ENCODE data around the gene USP32.

DNA sequence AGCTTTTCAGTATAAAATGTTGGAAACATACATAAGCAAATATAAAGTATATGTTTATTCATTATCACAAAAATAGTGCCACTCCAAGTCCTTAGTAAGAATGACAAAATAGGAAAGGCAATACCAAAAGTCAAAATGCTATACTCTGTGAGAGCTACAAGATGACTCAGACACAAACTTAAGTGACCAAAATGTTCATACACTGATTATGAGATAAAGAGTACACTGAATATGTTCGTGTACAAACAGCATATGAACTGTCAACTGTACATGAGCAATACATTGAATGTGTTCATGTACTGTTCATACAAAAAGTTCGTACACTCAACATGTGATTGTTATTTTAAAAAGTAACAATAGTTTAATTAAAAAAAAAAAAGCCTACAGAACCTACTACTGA lies 138.9 kb downstream of the USP32 start:
- TF ChIP-seq POLR2A (IDR thresholded peaks at IDR 0.05; ENCODE audit: extremely low read depth, insufficient read length) (no peak), MYC (IDR thresholded peaks at IDR 0.05; ENCODE audit: low read depth, low read length) (no peak)
- TF ChIP-seq, protein P1, sequence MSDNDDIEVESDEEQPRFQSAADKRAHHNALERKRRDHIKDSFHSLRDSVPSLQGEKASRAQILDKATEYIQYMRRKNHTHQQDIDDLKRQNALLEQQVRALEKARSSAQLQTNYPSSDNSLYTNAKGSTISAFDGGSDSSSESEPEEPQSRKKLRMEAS (IDR thresholded peaks at IDR 0.05; ENCODE audit: low read depth, low read length): no peak
- TF ChIP-seq, protein P2, sequence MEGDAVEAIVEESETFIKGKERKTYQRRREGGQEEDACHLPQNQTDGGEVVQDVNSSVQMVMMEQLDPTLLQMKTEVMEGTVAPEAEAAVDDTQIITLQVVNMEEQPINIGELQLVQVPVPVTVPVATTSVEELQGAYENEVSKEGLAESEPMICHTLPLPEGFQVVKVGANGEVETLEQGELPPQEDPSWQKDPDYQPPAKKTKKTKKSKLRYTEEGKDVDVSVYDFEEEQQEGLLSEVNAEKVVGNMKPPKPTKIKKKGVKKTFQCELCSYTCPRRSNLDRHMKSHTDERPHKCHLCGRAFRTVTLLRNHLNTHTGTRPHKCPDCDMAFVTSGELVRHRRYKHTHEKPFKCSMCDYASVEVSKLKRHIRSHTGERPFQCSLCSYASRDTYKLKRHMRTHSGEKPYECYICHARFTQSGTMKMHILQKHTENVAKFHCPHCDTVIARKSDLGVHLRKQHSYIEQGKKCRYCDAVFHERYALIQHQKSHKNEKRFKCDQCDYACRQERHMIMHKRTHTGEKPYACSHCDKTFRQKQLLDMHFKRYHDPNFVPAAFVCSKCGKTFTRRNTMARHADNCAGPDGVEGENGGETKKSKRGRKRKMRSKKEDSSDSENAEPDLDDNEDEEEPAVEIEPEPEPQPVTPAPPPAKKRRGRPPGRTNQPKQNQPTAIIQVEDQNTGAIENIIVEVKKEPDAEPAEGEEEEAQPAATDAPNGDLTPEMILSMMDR (IDR thresholded peaks at IDR 0.05; ENCODE audit: low read depth, low read length): no peak
